HepG2 (cell line): ENCODE data around the gene CERS1. TPM values are rescaled to one million over a fixed set of nuclear protein-coding genes. Genes with fewer than 3 reads are reported as not detected.

Experiments
- ATAC-seq: fragments of 200-7000 bp; cut with Tn5 transposase; 3 replicates; pipeline ENCODE4 v1.9.1; 2020; ENCODE audit warnings: mild to moderate bottlenecking, moderate library complexity
- BruUV-seq: library from RNA; stranded (reverse); fragments of 400-500 nt; replicated peaks from 2 replicates; lab custom pipeline; 2021; lab: Mats Ljungman, UMichigan
- CTCF ChIA-PET: fragments of 300-600 bp; formaldehyde crosslinking; extraction: SDS; loops from one replicate; lab custom pipeline; 2021; ENCODE audit warnings: low total read pairs, inconsistent platforms, low intra/inter-chr PET ratio; lab: Yijun Ruan, JAX
- POLR2A ChIA-PET: fragments of 350-600 bp; sonication (Branson Sonifier 250); formaldehyde crosslinking; loops from one replicate; lab custom pipeline; 2020; ENCODE audit warnings: antibody characterized with exemption, inconsistent platforms; lab: Yijun Ruan, JAX
- DNase-seq: peaks from one replicate; pipeline ENCODE4 v3.0.0-alpha.2; 2015; ENCODE audit warnings: low spot score
- FAIRE-seq: peaks from 3 replicates; lab custom pipeline; 2011; peaks lifted over from hg19 to GRCh38; lab: Jason Lieb, UNC
- H2AFZ ChIP-seq: one replicate; pipeline ENCODE4 v1.6.1; 2011; ENCODE audit warnings: low read length, inconsistent platforms
- H3K27ac ChIP-seq: fragments of 300-600 bp; 3 replicates; pipeline ENCODE4 v1.8.0; 2011; ENCODE audit warnings: mixed run types, mild to moderate bottlenecking, mixed read lengths, low read length, inconsistent platforms; ENCODE audit not compliant: insufficient read depth; ENCODE audit errors: extremely low read length
- H3K27me3 ChIP-seq, 2 experiments: fragments of 200-600 bp in 1 of 2; 2 replicates in 1 of 2; 3 replicates in 1 of 2; pipeline versions ENCODE4 v1.6.0 to v1.8.0; 2011; ENCODE audit warnings: low read length in 2 of 2, mild to moderate bottlenecking in 2 of 2, moderate library complexity in 2 of 2, inconsistent platforms in 1 of 2; ENCODE audit not compliant: insufficient read depth in 2 of 2, control insufficient read depth in 1 of 2
- H3K36me3 ChIP-seq, 2 experiments: fragments of 200-600 bp in 1 of 2; replicated peaks in 1 of 2; 2 replicates in 1 of 2; 3 replicates in 1 of 2; pipeline versions ENCODE4 v1.5.1 to v1.8.0; 2011; ENCODE audit warnings: low read length in 2 of 2, inconsistent platforms in 1 of 2; ENCODE audit not compliant: insufficient read depth in 2 of 2, control insufficient read depth in 1 of 2
- H3K4me1 ChIP-seq: 2 replicates; pipeline ENCODE4 v1.5.1; 2012; ENCODE audit warnings: low read length, inconsistent platforms; ENCODE audit not compliant: insufficient read depth
- H3K4me2 ChIP-seq: 2 replicates; pipeline ENCODE4 v1.6.0; 2011; ENCODE audit warnings: low read depth, low read length, inconsistent platforms
- H3K4me3 ChIP-seq, 3 experiments: fragments of 200-600 bp in 1 of 3; sonication (generic), shearing (Covaris generic) in 1 of 3; replicated peaks in 1 of 3; 2 replicates each; pipeline ENCODE4 v1.5.1; 2011 to 2016; ENCODE audit warnings: low read length in 3 of 3, inconsistent platforms in 2 of 3, low read depth in 2 of 3, mild to moderate bottlenecking in 2 of 3, control low read depth in 1 of 3, mixed read lengths in 1 of 3; ENCODE audit not compliant: insufficient read depth in 1 of 3
- H3K79me2 ChIP-seq: one replicate; pipeline ENCODE4 v1.6.1; 2011; ENCODE audit warnings: low read length, inconsistent platforms; ENCODE audit not compliant: insufficient read depth
- H3K9ac ChIP-seq: 2 replicates; pipeline ENCODE4 v1.6.0; 2011; ENCODE audit warnings: mild to moderate bottlenecking, low read depth, low read length, inconsistent platforms; ENCODE audit not compliant: insufficient read depth
- H3K9me3 ChIP-seq: 2 replicates; pipeline ENCODE4 v1.5.1; 2012; ENCODE audit warnings: mild to moderate bottlenecking, low read length
- H4K20me1 ChIP-seq: 2 replicates; pipeline ENCODE4 v1.6.0; 2011; ENCODE audit warnings: inconsistent platforms, mild to moderate bottlenecking, low read length, moderate library complexity; ENCODE audit not compliant: insufficient read depth
- ARID2 ChIP-seq: sonication (generic); formaldehyde crosslinking; IDR thresholded peaks from 2 replicates; pipeline ENCODE4 v1.8.1; 2022; ENCODE audit warnings: mild to moderate bottlenecking, missing genetic modification reagents, borderline replicate concordance
- FOXK1 ChIP-seq: sonication (generic); formaldehyde crosslinking; IDR thresholded peaks from 2 replicates; pipeline ENCODE4 v1.4.0; 2020; ENCODE audit warnings: low read depth, missing genetic modification reagents, borderline replicate concordance
- NFYC ChIP-seq: IDR thresholded peaks from 2 replicates; pipeline ENCODE4 v1.6.1; 2016; ENCODE audit warnings: missing genetic modification reagents, missing compliant biosample characterization
- NR2C2 ChIP-seq: sonication (generic); formaldehyde crosslinking; IDR thresholded peaks from 2 replicates; pipeline ENCODE4 v1.4.0; 2020; ENCODE audit warnings: missing genetic modification reagents, mild to moderate bottlenecking, moderate library complexity, borderline replicate concordance
- PBX3 ChIP-seq: sonication (generic); formaldehyde crosslinking; IDR thresholded peaks from 2 replicates; pipeline ENCODE4 v1.8.1; 2023; ENCODE audit warnings: missing genetic modification reagents, inconsistent platforms, borderline replicate concordance
- ZNF740 ChIP-seq: sonication (generic); formaldehyde crosslinking; IDR thresholded peaks from 2 replicates; pipeline ENCODE4 v1.4.0; 2020; ENCODE audit warnings: missing genetic modification reagents
- ZNF768 ChIP-seq: sonication (generic); formaldehyde crosslinking; IDR thresholded peaks from 2 replicates; pipeline ENCODE4 v1.4.0; 2020; ENCODE audit warnings: missing genetic modification reagents
- WGBS: methylation state at CpG from one replicate; pipeline ENCODE4 v1.1.6; 2017; ENCODE audit warnings: low lambda C conversion rate; 5-methylcytosine and 5-hydroxymethylcytosine counted together
- in situ Hi-C: cut with HindIII; loops from 2 replicates; pipeline ENCODE4 v1.10.0; 2017; ENCODE audit warnings: low pct_unique_long_range_greater_than_20kb; ENCODE audit not compliant: extremely low pct_ligation_motif_present
- intact Hi-C: fragments of 100-400 bp; cut with micrococcal nuclease; formaldehyde crosslinking; loops from one replicate; pipeline ENCODE4 v1.10.0; 2022; ENCODE audit not compliant: unreplicated experiment
- polyA plus RNA-seq, 8 experiments: library from polyadenylated mRNA; depleted of rRNA in 3 of 8; stranded (reverse) in 7 of 8; unstranded in 1 of 8; fragments of >200 nt; fragmentation: Illumina TruSeq in 4 of 8; extraction: Trizol in 4 of 8; gene quantifications; 2 replicates each; pipeline versions ENCODE4 v1.2.1 to v1.2.3, GENCODE V29; 2011 to 2016; ENCODE audit warnings: low read depth in 4 of 8, missing spikeins in 1 of 8, mixed read lengths in 1 of 8; ENCODE audit not compliant: insufficient read depth in 1 of 8
- total RNA-seq, 5 experiments: library from RNA; depleted of rRNA; stranded (reverse); fragments of >200 nt; fragmentation: Illumina TruSeq; extraction: Trizol; gene quantifications; 2 replicates each; pipeline ENCODE4 v1.2.3, GENCODE V29; 2016; ENCODE audit warnings: low read depth in 1 of 5
- TF ChIP-seq, protein P1 (sequence below): sonication (generic); formaldehyde crosslinking; IDR thresholded peaks from 2 replicates; pipeline ENCODE4 v1.5.0; 2020; ENCODE audit warnings: mild to moderate bottlenecking, missing genetic modification reagents, moderate library complexity

CERS1 gene
- total and polyA plus RNA-seq, 2 of the 13 experiments (the other 11 are each of a cell fraction or from before 2014, with no cell fraction given): 4.6 to 9.8 TPM

DNA sequence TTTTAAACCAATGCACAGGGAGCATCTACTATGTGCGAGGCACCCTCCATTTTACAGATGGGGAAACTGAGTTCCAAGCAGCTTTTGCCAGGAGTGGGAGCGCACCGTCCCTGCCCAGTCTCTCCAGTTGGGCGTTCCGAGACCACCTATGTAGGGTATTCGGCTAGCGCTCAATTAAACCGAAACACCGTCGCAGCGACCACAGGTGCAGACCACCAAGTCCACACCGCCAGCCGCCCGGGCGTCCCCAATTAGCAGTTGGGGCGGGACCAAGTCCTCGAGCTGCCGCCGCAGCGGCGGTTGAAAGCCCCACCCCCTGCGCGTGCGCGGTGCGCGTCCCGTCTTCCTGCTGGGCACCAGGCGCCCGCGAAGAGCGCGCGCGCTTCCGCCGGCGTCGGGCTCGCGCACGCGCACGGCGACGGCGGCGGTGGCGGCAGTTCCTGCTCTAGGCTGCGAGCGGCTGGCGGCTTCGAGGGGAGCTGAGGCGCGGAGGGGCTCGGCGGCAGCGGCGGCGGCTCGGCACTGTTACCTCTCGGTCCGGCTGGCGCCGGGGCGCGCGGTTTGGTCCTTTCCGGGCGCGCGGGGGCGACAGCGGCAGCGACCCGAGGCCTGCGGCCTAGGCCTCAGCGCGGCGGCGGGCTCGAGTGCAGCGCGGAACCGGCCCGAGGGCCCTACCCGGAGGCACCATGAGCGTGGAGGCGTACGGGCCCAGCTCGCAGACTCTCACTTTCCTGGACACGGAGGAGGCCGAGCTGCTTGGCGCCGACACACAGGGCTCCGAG lies 64.2 kb downstream of the CERS1 start, which contains the start of gene UPF1 (continued):
- TF ChIP-seq, protein P1, sequence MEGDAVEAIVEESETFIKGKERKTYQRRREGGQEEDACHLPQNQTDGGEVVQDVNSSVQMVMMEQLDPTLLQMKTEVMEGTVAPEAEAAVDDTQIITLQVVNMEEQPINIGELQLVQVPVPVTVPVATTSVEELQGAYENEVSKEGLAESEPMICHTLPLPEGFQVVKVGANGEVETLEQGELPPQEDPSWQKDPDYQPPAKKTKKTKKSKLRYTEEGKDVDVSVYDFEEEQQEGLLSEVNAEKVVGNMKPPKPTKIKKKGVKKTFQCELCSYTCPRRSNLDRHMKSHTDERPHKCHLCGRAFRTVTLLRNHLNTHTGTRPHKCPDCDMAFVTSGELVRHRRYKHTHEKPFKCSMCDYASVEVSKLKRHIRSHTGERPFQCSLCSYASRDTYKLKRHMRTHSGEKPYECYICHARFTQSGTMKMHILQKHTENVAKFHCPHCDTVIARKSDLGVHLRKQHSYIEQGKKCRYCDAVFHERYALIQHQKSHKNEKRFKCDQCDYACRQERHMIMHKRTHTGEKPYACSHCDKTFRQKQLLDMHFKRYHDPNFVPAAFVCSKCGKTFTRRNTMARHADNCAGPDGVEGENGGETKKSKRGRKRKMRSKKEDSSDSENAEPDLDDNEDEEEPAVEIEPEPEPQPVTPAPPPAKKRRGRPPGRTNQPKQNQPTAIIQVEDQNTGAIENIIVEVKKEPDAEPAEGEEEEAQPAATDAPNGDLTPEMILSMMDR (CRISPR knock-in tag): peak; percentile 10; the same call in 1 of the 2 replicates
- no peak for TF ChIP-seq FOXK1 (CRISPR knock-in tag)

- 83% methylated on average over 2 of the region's 2 CpGs for WGBS
- in situ Hi-C loops: no loop called here
- CTCF ChIA-PET: no interaction called here
- Histone ChIP-seq H3K4me2 (no peak overlapping the region), H3K9me3 (no peaks in the 10 kb centered on the region), H3K4me1 (peaks cover 30% of the 10 kb centered on the region)
- TF ChIP-seq ZNF740 (no peak), ARID2 (CRISPR knock-in tag) (no peak), PBX3 (CRISPR knock-in tag) (no peak), NFYC (no peak), NR2C2 (no peak), ZNF768 (CRISPR knock-in tag) (peak; percentile 73; the same call in 1 of the 2 replicates)
- TF ChIP-seq, all 625 proteins: peak for 1
- FAIRE-seq (no peak), DNase-seq (no peak), ATAC-seq (no peak)
- POLR2A ChIA-PET: no interaction called here
- peaks cover 0 to 1% of the 10 kb centered on the region in 2 experiments; a peak in 1 of 5 replicates for H3K27me3 ChIP-seq
- no TSS peak for BruUV-seq
- peaks cover 0 to 10% of the 10 kb centered on the region in 2 experiments; a peak in 3 of 5 replicates for H3K36me3 ChIP-seq
- no peak overlapping the region for H3K27ac ChIP-seq
- no peak overlapping the region for H3K4me3 ChIP-seq
- intact Hi-C loops: loop anchor here (5.0 kb wide), 1 partner anchor 33 kb away; no protein-coding TSS in a partner anchor
- H2AFZ ChIP-seq: no peak overlapping the region
- peaks cover 29% of the 10 kb centered on the region for H4K20me1 ChIP-seq
- H3K9ac ChIP-seq: no peak overlapping the region
- peaks cover 36% of the 10 kb centered on the region for H3K79me2 ChIP-seq
These were observed 65.5 kb downstream of the CERS1 start for GRCh38 chr19:18830488-18830887.
